ENCODE results near the gene PIWIL4.

The PIWIL4 gene

GRCh38 chr11:94655956-94656355, 88.8 kb downstream of the PIWIL4 start:
- Histone ChIP-seq H3K36me3 (ENCODE audit: insufficient read depth, low read length) (no peaks in the 10 kb centered on the region), H3K4me1 (ENCODE audit: insufficient read depth, low read length, poor library complexity, severe bottlenecking) (no peaks in the 10 kb centered on the region), H2AFZ (ENCODE audit: low read length) (no peak overlapping the region), H3K9ac (ENCODE audit: low read depth, low read length, poor library complexity, severe bottlenecking) (no peak overlapping the region), H3K9me3 (ENCODE audit: insufficient read depth, low read depth, low read length) (no peaks in the 10 kb centered on the region), H3K4me2 (ENCODE audit: low read depth, low read length, poor library complexity, severe bottlenecking) (no peak overlapping the region), H3F3A (ENCODE audit: low read depth) (no peaks in the 10 kb centered on the region), H3K9me2 (replicated peaks; ENCODE audit: low read depth, low read length) (no peaks in the 10 kb centered on the region), H3K27me3 (ENCODE audit: insufficient read depth, low read length, poor library complexity, severe bottlenecking) (no peaks in the 10 kb centered on the region), H4K20me1 (ENCODE audit: insufficient read depth, low read length, poor library complexity, severe bottlenecking) (no peaks in the 10 kb centered on the region), H3K4me3 (ENCODE audit: low read length, poor library complexity, severe bottlenecking) (no peak overlapping the region), H3K79me2 (ENCODE audit: insufficient read depth, low read length) (no peaks in the 10 kb centered on the region)
- TF ChIP-seq CTCF (conservative IDR thresholded peaks at IDR 0.05; ENCODE audit: low read length) = no peak
- no peak for TF ChIP-seq EZH2phosphoT487 (IDR thresholded peaks at IDR 0.05; ENCODE audit: borderline replicate concordance)

GRCh38 chr11:94656968-94657367, 89.8 kb downstream of the PIWIL4 start:
- Histone ChIP-seq H3K79me2 (ENCODE audit: insufficient read depth, low read length) (no peaks in the 10 kb centered on the region), H3K27me3 (ENCODE audit: insufficient read depth, low read length, poor library complexity, severe bottlenecking) (no peaks in the 10 kb centered on the region), H3K36me3 (ENCODE audit: insufficient read depth, low read length) (no peaks in the 10 kb centered on the region), H3K9ac (ENCODE audit: low read depth, low read length, poor library complexity, severe bottlenecking) (no peak overlapping the region), H3K9me3 (ENCODE audit: insufficient read depth, low read depth, low read length) (no peaks in the 10 kb centered on the region), H3K4me2 (ENCODE audit: low read depth, low read length, poor library complexity, severe bottlenecking) (no peak overlapping the region), H3F3A (ENCODE audit: low read depth) (no peaks in the 10 kb centered on the region), H3K4me3 (ENCODE audit: low read length, poor library complexity, severe bottlenecking) (no peak overlapping the region), H3K9me2 (replicated peaks; ENCODE audit: low read depth, low read length) (no peaks in the 10 kb centered on the region), H4K20me1 (ENCODE audit: insufficient read depth, low read length, poor library complexity, severe bottlenecking) (no peaks in the 10 kb centered on the region), H2AFZ (ENCODE audit: low read length) (no peak overlapping the region), H3K4me1 (ENCODE audit: insufficient read depth, low read length, poor library complexity, severe bottlenecking) (no peaks in the 10 kb centered on the region)
- TF ChIP-seq EZH2phosphoT487 (IDR thresholded peaks at IDR 0.05; ENCODE audit: borderline replicate concordance) = no peak
- TF ChIP-seq CTCF (conservative IDR thresholded peaks at IDR 0.05; ENCODE audit: low read length) = no peak

- TF ChIP-seq EZH2phosphoT487 (IDR thresholded peaks at IDR 0.05; ENCODE audit: borderline replicate concordance) = no peak
- TF ChIP-seq CTCF (conservative IDR thresholded peaks at IDR 0.05; ENCODE audit: low read length) = no peak
These were observed 90.5 kb downstream of the PIWIL4 start for GRCh38 chr11:94657629-94658028.

More at GRCh38 chr11:94657629-94658028, 90.5 kb downstream of the PIWIL4 start:
- H3K9me2 ChIP-seq (replicated peaks; ENCODE audit: low read depth, low read length) = no peaks in the 10 kb centered on the region
- H3K27me3 ChIP-seq (ENCODE audit: insufficient read depth, low read length, poor library complexity, severe bottlenecking) = no peaks in the 10 kb centered on the region
- no peak overlapping the region for H3K4me3 ChIP-seq (ENCODE audit: low read length, poor library complexity, severe bottlenecking)
- H3K4me2 ChIP-seq (ENCODE audit: low read depth, low read length, poor library complexity, severe bottlenecking) = no peak overlapping the region
- H3K9me3 ChIP-seq (ENCODE audit: insufficient read depth, low read depth, low read length) = no peaks in the 10 kb centered on the region
- H2AFZ ChIP-seq (ENCODE audit: low read length) = no peak overlapping the region
- no peaks in the 10 kb centered on the region for H3K36me3 ChIP-seq (ENCODE audit: insufficient read depth, low read length)
- no peaks in the 10 kb centered on the region for H3F3A ChIP-seq (ENCODE audit: low read depth)
- H4K20me1 ChIP-seq (ENCODE audit: insufficient read depth, low read length, poor library complexity, severe bottlenecking) = no peaks in the 10 kb centered on the region
- no peaks in the 10 kb centered on the region for H3K79me2 ChIP-seq (ENCODE audit: insufficient read depth, low read length)
- no peak overlapping the region for H3K9ac ChIP-seq (ENCODE audit: low read depth, low read length, poor library complexity, severe bottlenecking)
- no peaks in the 10 kb centered on the region for H3K4me1 ChIP-seq (ENCODE audit: insufficient read depth, low read length, poor library complexity, severe bottlenecking)
